Left lung (tissue), 10 donors: ENCODE results near the gene PLPP4. TPM values are rescaled to one million over a fixed set of nuclear protein-coding genes. Genes with fewer than 3 reads are reported as not detected.

Source experiments
- ATAC-seq: fragments of 200-7000 bp; cut with Tn5 transposase; one replicate; pipeline ENCODE4 v1.9.1; 2020; ENCODE audit warnings: moderate library complexity
- DNase-seq, 4 donors: peaks; one replicate each; pipeline ENCODE4 v3.0.0-alpha.2; 2013 to 2020
- H3K27ac ChIP-seq, 2 donors: fragments of 200-600 bp; sonication (generic) in 1 of 2; one replicate each; pipeline versions ENCODE4 v1.5.0 to v1.8.0; 2020 to 2021
- H3K27me3 ChIP-seq, 2 donors: fragments of 200-600 bp; sonication (generic) in 1 of 2; one replicate each; pipeline versions ENCODE4 v1.5.0 to v1.8.0; 2020 to 2021
- H3K36me3 ChIP-seq, 2 donors: fragments of 200-600 bp; sonication (generic) in 1 of 2; one replicate each; pipeline versions ENCODE4 v1.5.0 to v1.8.0; 2020 to 2021
- H3K4me1 ChIP-seq, 2 donors: fragments of 200-600 bp; one replicate each; pipeline ENCODE4 v1.8.0; 2021
- H3K4me3 ChIP-seq, 2 donors: fragments of 200-600 bp; sonication (generic) in 1 of 2; one replicate each; pipeline versions ENCODE4 v1.5.0 to v1.8.0; 2020 to 2021; ENCODE audit warnings: mild to moderate bottlenecking in 1 of 2
- H3K9me3 ChIP-seq, 2 donors: fragments of 200-600 bp; sonication (generic) in 1 of 2; one replicate each; pipeline versions ENCODE4 v1.5.0 to v1.8.0; 2020 to 2021
- intact Hi-C, 2 donors: fragments of 100-400 bp; cut with DNase I; formaldehyde crosslinking; loops; one replicate each; pipeline versions ENCODE4 v1.11.2 to v1.14.2; 2022
- polyA plus RNA-seq, 6 donors: library from polyadenylated mRNA; unstranded; fragments of 120-200 nt; gene quantifications; one replicate each; pipeline ENCODE4 v1.2.1, GENCODE V29; 2013; ENCODE audit not compliant: insufficient read length in 6 of 6
- total RNA-seq, 2 donors: library from RNA; stranded (reverse); fragmentation: NEBNext Ultra II Directional; extraction: Animal tissue kit (Norgen Biotek cat#: 25700); gene quantifications; one replicate each; pipeline ENCODE4 v1.2.1, GENCODE V29; 2021
- TF ChIP-seq, protein P1 (sequence below), 2 donors: fragments of 200-600 bp; sonication (generic) in 1 of 2; IDR thresholded peaks; one replicate each; pipeline versions ENCODE4 v1.5.0 to v1.8.0; 2021; ENCODE audit warnings: antibody characterized with exemption in 2 of 2
- donor health status: DM: no; HTN: yes; CAD: no.
- donor health status: DM: no; HTN: no; CAD: no.

The PLPP4 gene
- total and polyA plus RNA-seq, 8 donors, result 0.11 to 0.67 TPM; not detected in 6

GRCh38 chr10:120597902-120598301, 140.9 kb downstream of the PLPP4 start:
- intact Hi-C loops, result no loop called here
- TF ChIP-seq, protein P1, sequence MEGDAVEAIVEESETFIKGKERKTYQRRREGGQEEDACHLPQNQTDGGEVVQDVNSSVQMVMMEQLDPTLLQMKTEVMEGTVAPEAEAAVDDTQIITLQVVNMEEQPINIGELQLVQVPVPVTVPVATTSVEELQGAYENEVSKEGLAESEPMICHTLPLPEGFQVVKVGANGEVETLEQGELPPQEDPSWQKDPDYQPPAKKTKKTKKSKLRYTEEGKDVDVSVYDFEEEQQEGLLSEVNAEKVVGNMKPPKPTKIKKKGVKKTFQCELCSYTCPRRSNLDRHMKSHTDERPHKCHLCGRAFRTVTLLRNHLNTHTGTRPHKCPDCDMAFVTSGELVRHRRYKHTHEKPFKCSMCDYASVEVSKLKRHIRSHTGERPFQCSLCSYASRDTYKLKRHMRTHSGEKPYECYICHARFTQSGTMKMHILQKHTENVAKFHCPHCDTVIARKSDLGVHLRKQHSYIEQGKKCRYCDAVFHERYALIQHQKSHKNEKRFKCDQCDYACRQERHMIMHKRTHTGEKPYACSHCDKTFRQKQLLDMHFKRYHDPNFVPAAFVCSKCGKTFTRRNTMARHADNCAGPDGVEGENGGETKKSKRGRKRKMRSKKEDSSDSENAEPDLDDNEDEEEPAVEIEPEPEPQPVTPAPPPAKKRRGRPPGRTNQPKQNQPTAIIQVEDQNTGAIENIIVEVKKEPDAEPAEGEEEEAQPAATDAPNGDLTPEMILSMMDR (IDR thresholded peaks at IDR 0.05), result no peak

GRCh38 chr10:120598386-120598785, 141.4 kb downstream of the PLPP4 start:
- no peak overlapping the region for H3K4me3 ChIP-seq
- TF ChIP-seq, protein P1 (IDR thresholded peaks at IDR 0.05), result no peak
- peaks cover 0 to 5% of the 10 kb centered on the region in 2 donors for H3K9me3 ChIP-seq
- H3K4me1 ChIP-seq, result no peaks in the 10 kb centered on the region
- H3K27ac ChIP-seq, result no peak overlapping the region
- intact Hi-C loops, result no loop called here
- H3K27me3 ChIP-seq, result no peaks in the 10 kb centered on the region
- ATAC-seq (no peak), DNase-seq (no peak)
- no peaks in the 10 kb centered on the region for H3K36me3 ChIP-seq

More at GRCh38 chr10:120597902-120598301, 140.9 kb downstream of the PLPP4 start:
- no peak overlapping the region for H3K4me3 ChIP-seq
- ATAC-seq, result no peak
- no peaks in the 10 kb centered on the region for H3K4me1 ChIP-seq
- no peaks in the 10 kb centered on the region for H3K9me3 ChIP-seq
- H3K27ac ChIP-seq, result no peak overlapping the region
- H3K36me3 ChIP-seq, result no peaks in the 10 kb centered on the region
- no peaks in the 10 kb centered on the region for H3K27me3 ChIP-seq
- DNase-seq, result no peak

DNA sequence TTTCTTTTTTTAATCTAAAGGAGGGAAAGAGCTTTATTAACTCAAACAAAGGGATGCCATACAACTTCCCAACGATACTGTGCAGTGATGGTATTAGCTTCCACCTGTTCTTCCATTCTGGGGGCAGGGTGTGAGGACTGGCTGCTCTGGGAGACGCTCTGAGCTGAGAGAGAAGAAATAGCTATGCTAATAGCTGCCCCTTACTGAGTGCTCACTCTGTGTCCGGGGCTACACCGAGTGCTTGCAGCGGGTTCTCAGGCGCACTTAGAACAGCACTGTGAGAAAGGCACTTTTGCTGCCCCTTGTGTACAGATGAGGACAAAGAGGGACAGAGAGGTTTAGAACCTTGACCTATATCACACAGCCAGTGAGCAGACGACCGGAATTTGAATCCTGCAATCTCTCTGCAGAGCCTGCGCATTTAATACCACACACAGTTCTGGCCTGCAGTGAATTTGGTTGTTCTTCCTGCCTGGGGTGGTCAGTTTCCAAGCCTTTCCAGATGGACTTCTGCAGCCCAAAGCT, 142.2 kb downstream of the PLPP4 start:
- Histone ChIP-seq H3K27me3 (no peaks in the 10 kb centered on the region), H3K36me3 (no peaks in the 10 kb centered on the region), H3K9me3 (peaks cover 0 to 5% of the 10 kb centered on the region in 2 donors), H3K27ac (no peak overlapping the region), H3K4me3 (no peak overlapping the region), H3K4me1 (no peaks in the 10 kb centered on the region)
- no peak for ATAC-seq
- intact Hi-C loops, result no loop called here
- no peak for DNase-seq
- TF ChIP-seq, protein P1 (IDR thresholded peaks at IDR 0.05), result no peak

DNA sequence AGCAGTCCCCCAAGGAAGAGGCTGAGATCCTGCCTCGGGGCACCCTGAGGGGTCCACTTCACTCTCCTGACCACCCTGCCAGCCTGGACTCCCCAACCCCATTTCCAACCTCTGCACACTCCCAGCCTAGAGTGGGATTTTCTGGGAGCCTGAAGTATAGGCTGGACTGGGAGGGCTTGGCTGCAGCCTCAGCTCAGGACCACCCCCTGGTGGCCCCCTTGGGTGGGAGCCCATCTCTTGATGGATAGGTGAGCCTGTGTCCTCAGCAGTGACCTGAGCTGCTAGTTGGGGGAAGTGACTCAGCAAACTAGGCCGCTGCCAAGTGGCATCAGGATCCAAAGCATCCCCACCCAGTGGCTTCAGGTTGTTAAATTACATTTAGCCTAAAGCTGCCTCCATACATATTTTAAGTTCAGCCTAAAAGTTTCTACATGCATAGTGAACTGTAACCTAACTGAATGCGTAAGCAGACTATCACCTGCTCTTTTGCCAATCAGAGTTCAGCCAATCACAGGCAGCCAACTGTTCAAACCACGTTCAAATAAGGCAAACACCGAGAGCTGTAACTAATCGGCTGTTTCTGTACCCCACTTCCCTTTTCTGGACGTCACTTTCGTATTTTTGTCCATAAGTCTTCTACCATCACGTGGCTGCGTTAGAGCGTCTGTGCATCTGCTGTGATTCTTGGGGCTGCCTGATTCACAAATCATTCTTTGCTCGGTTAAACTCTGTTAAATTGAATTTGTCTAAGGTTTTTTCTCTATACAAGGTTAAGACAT, 144.0 kb downstream of the PLPP4 start:
- no peak for DNase-seq
- Histone ChIP-seq H3K9me3 (peaks cover 0 to 5% of the 10 kb centered on the region in 2 donors), H3K36me3 (no peaks in the 10 kb centered on the region), H3K4me3 (no peak overlapping the region), H3K4me1 (no peaks in the 10 kb centered on the region), H3K27me3 (no peaks in the 10 kb centered on the region), H3K27ac (no peak overlapping the region)
- TF ChIP-seq, protein P1 (IDR thresholded peaks at IDR 0.05), result no peak
- intact Hi-C loops, result no loop called here
- ATAC-seq, result no peak

GRCh38 chr10:120601999-120602398, 145.0 kb downstream of the PLPP4 start:
- H3K27me3 ChIP-seq, result no peaks in the 10 kb centered on the region
- H3K9me3 ChIP-seq, result peaks cover 0 to 5% of the 10 kb centered on the region in 2 donors
- ATAC-seq (no peak), DNase-seq (no peak)
- H3K27ac ChIP-seq, result no peak overlapping the region
- intact Hi-C loops, result no loop called here
- no peaks in the 10 kb centered on the region for H3K4me1 ChIP-seq
- H3K36me3 ChIP-seq, result no peaks in the 10 kb centered on the region
- TF ChIP-seq, protein P1 (IDR thresholded peaks at IDR 0.05), result no peak
- H3K4me3 ChIP-seq, result no peak overlapping the region
